ENCODE results near the gene MIB1. TPM values are rescaled to one million over a fixed set of nuclear protein-coding genes. Genes with fewer than 3 reads are reported as not detected.

Gene MIB1
- polyA plus RNA-seq, 10 donors, result 21.6 to 54.3 (median 43.7) TPM

Other genes starting within 250 kb of the MIB1 start
- 10 to 100 TPM; 16.1 to 25.1 (median 20.6) TPM for gene ESCO1, start 140.1 kb upstream of the MIB1 start, polyA plus RNA-seq (ENCODE audit: insufficient read length in 10 of 10)
- gene SNRPD1, start 128.5 kb upstream of the MIB1 start, polyA plus RNA-seq (ENCODE audit: insufficient read length in 10 of 10), result 100 to 1,000 TPM in 4 of 10 donors, 10 to 100 TPM in 6; 82.9 to 128 (median 97.1) TPM
- 10 to 100 TPM in 6 of 10 donors, 1 to 10 TPM in 4; 6.9 to 16.4 (median 11.5) TPM for gene ABHD3, start 36.0 kb upstream of the MIB1 start, polyA plus RNA-seq (ENCODE audit: insufficient read length in 10 of 10)